SIG-M5 (cell line): Measurements from ENCODE around the gene PRR20G.
"Not testable (repeated sequence)": the region's sequence is repeated elsewhere in the genome, so short reads cannot be mapped to it uniquely, and the experiment has no call there.

Source experiments
- DNase-seq: peaks from one replicate; lab custom pipeline; 2025; lab: John Stamatoyannopoulos, UW

The PRR20G gene

GRCh38 chr3:127299276-127299675 lies 11.4 kb upstream of the PRR20G start:
- DNase-seq: no peak

GRCh38 chr3:127296959-127297358 lies 9.1 kb upstream of the PRR20G start:
- DNase-seq: no peak

DNA sequence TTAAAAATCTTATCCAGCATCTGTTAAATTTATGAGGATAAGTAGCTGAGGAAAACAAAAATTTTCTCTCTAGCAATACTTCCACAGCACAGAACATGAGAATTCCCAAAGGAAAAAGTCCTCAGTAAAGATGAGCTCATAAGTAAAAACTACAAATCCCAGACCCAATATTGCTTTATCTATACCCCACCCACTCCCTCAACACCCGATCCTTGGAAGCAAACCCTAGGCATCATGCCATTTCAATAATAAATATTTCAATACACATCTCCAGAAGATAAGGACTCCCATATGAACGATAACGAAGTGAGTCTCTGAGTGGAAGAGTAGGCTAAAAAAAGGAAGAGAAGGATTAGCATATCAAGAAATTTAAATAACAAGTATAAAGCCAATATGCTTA lies 8.3 kb upstream of the PRR20G start:
- no peak for DNase-seq

DNA sequence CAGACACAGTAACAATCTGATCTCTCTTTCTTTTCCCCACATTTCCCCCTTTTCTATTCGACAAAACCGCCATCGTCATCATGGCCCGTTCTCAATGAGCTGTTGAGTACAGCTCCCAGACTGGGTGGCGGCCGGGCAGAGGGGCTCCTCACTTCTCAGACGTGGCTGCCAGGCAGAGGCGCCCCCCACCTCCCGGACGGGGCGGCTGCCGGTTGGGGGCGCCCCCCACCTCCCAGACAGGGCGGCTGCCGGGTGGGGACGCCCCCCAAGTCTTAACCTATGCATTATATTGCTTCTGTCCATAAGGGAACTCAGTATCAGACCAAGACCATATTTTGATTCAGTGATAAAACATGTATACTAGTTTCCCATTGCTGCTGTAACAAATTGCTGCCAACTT lies 5.8 kb upstream of the PRR20G start:
- DNase-seq: not testable (repeated sequence)

DNA sequence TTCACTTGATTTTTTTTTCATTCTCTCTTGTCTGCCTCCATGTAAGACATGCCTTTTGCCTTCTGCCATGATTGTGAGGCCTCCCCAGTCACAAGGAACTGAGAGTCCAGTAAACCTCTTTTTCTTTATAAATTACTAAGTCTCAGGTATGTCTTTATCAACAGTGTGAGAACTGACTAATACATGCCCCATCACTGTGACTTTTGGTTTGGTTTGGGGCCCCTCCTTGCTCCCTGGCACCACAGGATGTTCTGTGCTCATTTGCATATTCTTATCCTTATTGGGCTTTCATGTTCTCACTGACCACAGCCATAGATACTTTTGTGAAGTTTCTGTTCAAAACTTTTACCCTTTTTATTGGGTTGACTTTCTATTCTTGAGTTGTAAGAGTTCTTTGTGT lies 3.8 kb upstream of the PRR20G start:
- no peak for DNase-seq

- no peak for DNase-seq
Observed at GRCh38 chr3:127291114-127291513, 3.3 kb upstream of the PRR20G start.

- no peak for DNase-seq
Observed at GRCh38 chr3:127289706-127290575, 2.1 kb upstream of the PRR20G start.

DNA sequence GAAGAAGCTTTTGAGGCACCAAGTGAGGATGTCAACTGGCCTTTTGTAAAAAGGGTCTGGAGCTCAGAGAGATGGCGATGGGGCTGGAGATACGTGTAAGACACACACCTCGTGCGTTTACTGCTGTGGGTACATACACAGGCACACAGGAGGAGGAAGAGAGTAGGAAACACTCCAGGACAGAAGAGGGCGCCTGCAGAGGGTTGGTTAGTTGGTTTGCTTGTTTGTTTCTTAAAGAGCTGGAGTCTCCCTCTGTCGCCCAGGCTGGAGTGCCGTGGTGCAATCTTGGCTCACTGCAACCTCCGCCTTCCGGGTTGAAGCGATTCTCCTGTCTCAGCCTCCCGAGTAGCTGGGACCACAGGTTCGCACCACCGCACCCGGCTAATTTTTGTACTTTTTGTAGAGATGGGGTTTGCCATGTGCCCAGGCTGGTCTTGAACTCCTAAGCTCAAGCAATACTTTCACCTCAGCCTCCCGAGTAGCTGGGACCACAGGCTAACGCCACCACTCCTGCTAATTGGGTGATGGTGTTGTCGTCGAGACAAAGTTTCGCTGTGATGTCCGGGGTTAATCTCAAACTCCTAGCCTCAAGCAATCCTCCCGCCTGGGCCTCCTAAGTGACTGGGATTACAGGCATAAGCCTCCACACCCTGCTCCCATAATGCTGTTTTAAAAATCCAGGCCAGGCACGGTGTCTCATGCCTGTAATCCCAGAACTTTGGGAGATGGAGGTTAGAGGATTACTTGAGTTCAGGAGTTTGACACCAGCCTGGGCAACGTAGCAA lies 1.3 kb upstream of the PRR20G start:
- DNase-seq: no peak

DNA sequence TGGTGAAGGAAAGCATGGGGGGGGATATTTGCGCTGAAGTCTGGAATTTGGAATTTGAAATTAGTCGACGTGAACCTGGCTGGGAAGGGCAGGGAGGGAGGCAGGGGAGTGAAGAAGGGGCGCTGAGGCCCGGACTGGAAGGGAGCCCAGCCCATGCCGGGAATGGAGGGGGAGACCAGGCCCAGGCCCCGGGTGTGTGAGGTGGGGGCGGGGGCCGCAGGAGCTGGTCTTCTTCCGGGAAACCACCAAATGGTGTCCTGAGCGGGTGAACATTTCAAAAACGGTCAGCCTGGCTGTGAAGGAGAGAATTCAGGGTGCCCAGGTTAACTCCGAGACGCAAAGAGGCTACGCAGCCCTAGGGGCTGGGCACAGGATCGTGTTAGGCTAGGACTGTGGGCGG lies 497 bp upstream of the PRR20G start:
- no peak for DNase-seq

GRCh38 chr3:127286571-127287140 lies 1.2 kb downstream of the PRR20G start:
- no peak for DNase-seq

DNA sequence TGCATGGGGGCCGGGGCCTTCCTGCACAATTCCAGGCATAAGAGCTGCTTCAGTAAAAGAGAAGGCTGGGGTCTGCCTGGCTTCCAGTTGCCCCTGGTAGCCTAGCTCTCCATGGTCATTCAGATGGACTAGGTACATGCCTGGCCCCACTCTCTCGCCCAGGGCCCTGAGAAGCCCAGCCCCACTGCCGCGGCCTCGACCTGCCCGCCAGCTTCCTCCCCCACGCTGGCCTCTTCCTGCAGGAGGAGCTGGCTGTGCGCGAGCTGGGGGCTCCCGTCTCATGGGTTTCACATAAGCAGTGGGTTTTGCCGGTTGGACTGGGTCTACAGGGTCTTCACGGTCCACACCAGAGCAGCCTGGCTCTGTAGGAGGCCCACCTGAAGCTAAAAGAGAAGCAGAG lies 3.6 kb downstream of the PRR20G start:
- DNase-seq: no peak

GRCh38 chr3:127277561-127277960 lies 10.3 kb downstream of the PRR20G start:
- DNase-seq: no peak

- DNase-seq: no peak
Observed at GRCh38 chr3:127276995-127277394, 10.9 kb downstream of the PRR20G start.

GRCh38 chr3:127276396-127276795 lies 11.4 kb downstream of the PRR20G start:
- no peak for DNase-seq

DNA sequence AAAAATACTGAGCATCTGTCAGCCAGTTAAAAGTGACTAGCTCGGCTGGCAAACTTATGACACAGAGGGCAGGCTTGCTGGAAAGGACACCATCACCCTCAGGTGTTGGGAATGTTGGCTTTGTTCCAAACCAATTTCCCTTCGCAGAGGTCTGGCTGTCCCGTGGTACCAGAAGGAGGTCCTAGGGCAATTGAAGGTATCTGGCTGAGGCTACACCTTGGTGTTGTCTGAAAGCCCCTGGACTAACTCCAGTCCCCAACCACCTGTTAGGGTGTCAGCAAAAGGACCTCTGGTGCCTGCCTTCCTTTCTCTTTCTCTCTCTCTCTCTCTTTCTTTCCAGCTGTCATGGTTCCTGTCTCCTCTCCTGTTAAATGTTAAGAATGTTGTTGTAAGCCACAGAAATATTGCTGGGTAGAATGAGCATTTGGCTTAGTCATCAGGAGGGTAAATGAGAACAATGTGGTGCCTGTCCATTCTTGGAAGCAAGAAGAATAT lies 12.5 kb downstream of the PRR20G start:
- DNase-seq: no peak

GRCh38 chr3:127274200-127274760 lies 13.6 kb downstream of the PRR20G start:
- no peak for DNase-seq

DNA sequence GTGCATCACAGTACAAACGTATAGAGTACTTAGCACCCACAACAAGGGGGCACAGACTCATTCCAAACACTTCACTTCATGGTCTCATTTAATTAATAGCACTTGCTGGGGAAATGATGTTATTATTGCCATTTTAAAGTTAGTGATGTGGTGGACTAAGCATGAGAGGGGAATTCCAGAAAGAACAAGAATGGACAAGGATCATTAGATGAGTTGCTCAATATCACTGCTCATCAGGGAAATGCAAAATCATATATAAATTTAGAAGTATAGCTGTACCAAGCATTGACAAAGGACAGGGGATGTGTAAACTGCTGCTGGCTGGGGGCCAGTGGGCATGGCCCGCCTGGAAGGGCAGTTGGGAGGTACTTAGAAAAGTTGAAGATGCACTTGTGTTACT lies 14.6 kb downstream of the PRR20G start:
- DNase-seq: no peak

- DNase-seq: no peak
Observed at GRCh38 chr3:127266186-127266585, 21.7 kb downstream of the PRR20G start.

DNA sequence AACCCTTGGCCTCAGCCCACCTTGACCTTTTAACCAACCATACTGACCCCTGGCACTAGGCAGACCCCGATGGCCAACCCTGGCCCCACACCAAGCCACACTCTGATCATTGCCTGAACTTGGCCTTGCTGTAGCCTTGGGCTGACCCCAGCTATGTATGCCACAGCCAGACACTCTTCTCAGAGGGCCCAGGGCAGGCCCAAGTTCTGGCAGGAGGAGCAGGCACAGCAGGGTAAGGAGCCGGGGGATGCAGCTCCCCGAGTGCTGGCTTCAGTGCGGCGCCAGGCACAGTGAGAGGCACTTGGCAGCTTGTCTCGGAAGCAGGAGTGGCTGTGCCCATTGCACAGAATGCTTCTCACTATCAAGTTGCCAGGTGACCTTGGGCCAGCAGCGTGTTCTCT lies 22.3 kb downstream of the PRR20G start:
- no peak for DNase-seq

DNA sequence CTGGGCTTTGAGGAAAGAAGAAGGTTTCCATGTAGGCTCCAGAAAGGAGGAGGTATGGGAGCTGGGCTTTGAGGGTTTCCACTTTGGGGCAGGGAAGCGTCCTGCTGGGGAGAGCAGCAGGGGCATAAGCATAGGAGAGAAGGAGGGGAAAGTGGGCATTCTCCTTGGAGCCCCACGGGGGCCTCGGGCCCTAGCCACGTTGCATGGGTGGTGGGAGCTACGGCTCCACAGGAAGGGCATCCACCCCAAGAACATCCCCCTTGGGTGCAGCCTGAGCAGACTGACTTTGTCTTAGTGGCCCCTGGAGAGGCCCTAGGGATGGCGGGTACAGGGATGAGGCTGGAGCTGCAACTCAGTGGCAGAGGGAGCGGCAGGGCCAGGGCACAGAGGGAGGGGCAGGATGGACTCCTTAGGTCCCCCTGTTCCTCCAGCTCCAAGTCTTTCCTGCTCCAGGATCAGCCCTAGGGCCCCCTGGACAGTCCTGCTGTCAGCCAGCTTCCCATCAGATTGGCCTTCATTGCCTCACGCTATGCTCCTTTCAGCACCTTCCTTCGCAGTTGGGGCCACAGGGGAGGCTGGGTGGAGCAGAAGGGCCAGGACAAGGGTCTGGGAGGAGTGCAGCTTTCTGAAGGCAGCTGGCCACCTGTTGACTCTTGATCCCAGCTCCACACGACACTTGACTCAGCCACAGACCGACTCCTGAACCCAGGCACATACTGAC lies 22.9 kb downstream of the PRR20G start:
- DNase-seq: no peak

GRCh38 chr3:127264292-127264691 lies 23.6 kb downstream of the PRR20G start:
- DNase-seq: no peak
